HG03103 (cell line): ENCODE data around the gene IQUB.
A peak's percentile ranks its signal among the peaks of the same experiment; 100 is the strongest.
"Not testable (repeated sequence)": the region's sequence is repeated elsewhere in the genome, so short reads cannot be mapped to it uniquely, and the experiment has no call there.

Source experiments
- ATAC-seq: cut with Tn5 transposase; IDR thresholded peaks from one replicate; pipeline ENCODE4 v1.9.1; 2021; ENCODE audit warnings: low read depth; ENCODE audit not compliant: unreplicated experiment

The IQUB gene

GRCh38 chr7:123498031-123498430 lies 36.4 kb downstream of the IQUB start:
- ATAC-seq = no peak

GRCh38 chr7:123494193-123494796 lies 40.1 kb downstream of the IQUB start:
- no peak for ATAC-seq

- peak; percentile 89 for ATAC-seq
These were observed 41.9 kb downstream of the IQUB start for GRCh38 chr7:123492485-123492884.

GRCh38 chr7:123485721-123486120 lies 48.7 kb downstream of the IQUB start:
- ATAC-seq = no peak

GRCh38 chr7:123485187-123485586 lies 49.2 kb downstream of the IQUB start:
- ATAC-seq = no peak

GRCh38 chr7:123484199-123484598 lies 50.2 kb downstream of the IQUB start:
- ATAC-seq = no peak

GRCh38 chr7:123480107-123480506 lies 54.3 kb downstream of the IQUB start:
- ATAC-seq = no peak

GRCh38 chr7:123478056-123478455 lies 56.3 kb downstream of the IQUB start:
- ATAC-seq = not testable (repeated sequence)

- ATAC-seq = no peak
These were observed 61.5 kb downstream of the IQUB start for GRCh38 chr7:123472750-123473445.

GRCh38 chr7:123472327-123472726 lies 62.1 kb downstream of the IQUB start:
- no peak for ATAC-seq

- ATAC-seq = no peak
These were observed 66.1 kb downstream of the IQUB start for GRCh38 chr7:123468303-123468702.

- ATAC-seq = no peak
These were observed 70.5 kb downstream of the IQUB start for GRCh38 chr7:123463890-123464289.

GRCh38 chr7:123460616-123461015 lies 73.8 kb downstream of the IQUB start:
- no peak for ATAC-seq

GRCh38 chr7:123455965-123456470 lies 78.4 kb downstream of the IQUB start:
- ATAC-seq = no peak

- ATAC-seq = no peak
These were observed 94.3 kb downstream of the IQUB start for GRCh38 chr7:123440101-123440548.

GRCh38 chr7:123439191-123439590 lies 95.2 kb downstream of the IQUB start:
- no peak for ATAC-seq

GRCh38 chr7:123437447-123437995 lies 96.9 kb downstream of the IQUB start:
- ATAC-seq = no peak

- no peak for ATAC-seq
These were observed 99.2 kb downstream of the IQUB start for GRCh38 chr7:123435080-123435700.

- ATAC-seq = no peak
These were observed 100.7 kb downstream of the IQUB start for GRCh38 chr7:123433665-123434064.

- ATAC-seq = no peak
These were observed 101.8 kb downstream of the IQUB start for GRCh38 chr7:123432601-123433000.

- no peak for ATAC-seq
These were observed 103.2 kb downstream of the IQUB start for GRCh38 chr7:123431075-123431614.
